MM.1S (cell line): ENCODE results near the gene FFAR2.

Experiments used
- DNase-seq: peaks from one replicate; pipeline ENCODE4 v3.0.0-alpha.2; 2015
- H2AFZ ChIP-seq: fragments of 300-600 bp; sonication (generic); 2 replicates; pipeline ENCODE4 v1.6.0; 2016; ENCODE audit warnings: antibody characterized with exemption, low read length
- H3F3A ChIP-seq: fragments of 300-600 bp; sonication (generic); 2 replicates; pipeline ENCODE4 v1.6.1; 2016; ENCODE audit warnings: mild to moderate bottlenecking, antibody characterized with exemption, low read length, moderate library complexity, mixed read lengths; ENCODE audit not compliant: insufficient read depth
- H3K27ac ChIP-seq: fragments of 300-600 bp; sonication (generic); 2 replicates; pipeline ENCODE4 v1.5.1; 2016; ENCODE audit warnings: mild to moderate bottlenecking, low read length
- H3K27me3 ChIP-seq: fragments of 300-600 bp; sonication (generic); replicated peaks from 2 replicates; pipeline ENCODE4 v1.6.0; 2016; ENCODE audit warnings: low read length; ENCODE audit not compliant: insufficient read depth
- H3K36me3 ChIP-seq: fragments of 300-600 bp; sonication (generic); replicated peaks from 2 replicates; pipeline ENCODE4 v1.6.1; 2016; ENCODE audit warnings: mild to moderate bottlenecking, low read length, mixed read lengths; ENCODE audit not compliant: insufficient read depth
- H3K4me1 ChIP-seq: fragments of 300-600 bp; sonication (generic); 2 replicates; pipeline ENCODE4 v1.6.1; 2016; ENCODE audit warnings: low read length, mixed read lengths
- H3K4me2 ChIP-seq: fragments of 300-600 bp; sonication (generic); 2 replicates; pipeline ENCODE4 v1.6.0; 2016; ENCODE audit warnings: low read depth, low read length
- H3K4me3 ChIP-seq: fragments of 300-600 bp; sonication (generic); 2 replicates; pipeline ENCODE4 v1.5.1; 2016; ENCODE audit warnings: low read length, mixed read lengths
- H3K79me2 ChIP-seq: fragments of 300-600 bp; sonication (generic); 2 replicates; pipeline ENCODE4 v1.6.1; 2016; ENCODE audit warnings: mixed run types, low read length, mixed read lengths
- H3K9ac ChIP-seq: fragments of 300-600 bp; sonication (generic); 2 replicates; pipeline ENCODE4 v1.6.1; 2016; ENCODE audit warnings: low read length, mixed read lengths
- H3K9me2 ChIP-seq: fragments of 300-600 bp; sonication (generic); replicated peaks from 2 replicates; pipeline ENCODE4 v1.6.1; 2016; ENCODE audit warnings: mild to moderate bottlenecking, low read length, mixed read lengths; ENCODE audit not compliant: insufficient read depth
- H3K9me3 ChIP-seq: fragments of 300-600 bp; sonication (generic); replicated peaks from 2 replicates; pipeline ENCODE4 v1.6.1; 2016; ENCODE audit warnings: mild to moderate bottlenecking, low read length, mixed read lengths; ENCODE audit not compliant: insufficient read depth
- H4K20me1 ChIP-seq: fragments of 300-600 bp; sonication (generic); 2 replicates; pipeline ENCODE4 v1.6.1; 2016; ENCODE audit warnings: mild to moderate bottlenecking, low read length, moderate library complexity, mixed read lengths; ENCODE audit not compliant: insufficient read depth
- EZH2 ChIP-seq: fragments of 300-600 bp; sonication (generic); optimal IDR thresholded peaks from 2 replicates; pipeline ENCODE3; 2017; ENCODE audit warnings: low read depth, mild to moderate bottlenecking, antibody characterized with exemption, low read length, mixed read lengths
- EZH2phosphoT487 ChIP-seq: fragments of 300-600 bp; sonication (generic); IDR thresholded peaks from 2 replicates; pipeline ENCODE4 v1.6.1; 2018; ENCODE audit warnings: antibody characterized with exemption, low read length
- TF ChIP-seq, protein P1 (sequence below): fragments of 300-600 bp; sonication (generic); IDR thresholded peaks from 2 replicates; pipeline ENCODE4 v1.5.1; 2016; ENCODE audit warnings: antibody characterized with exemption, low read length, mixed read lengths

The FFAR2 gene

DNA sequence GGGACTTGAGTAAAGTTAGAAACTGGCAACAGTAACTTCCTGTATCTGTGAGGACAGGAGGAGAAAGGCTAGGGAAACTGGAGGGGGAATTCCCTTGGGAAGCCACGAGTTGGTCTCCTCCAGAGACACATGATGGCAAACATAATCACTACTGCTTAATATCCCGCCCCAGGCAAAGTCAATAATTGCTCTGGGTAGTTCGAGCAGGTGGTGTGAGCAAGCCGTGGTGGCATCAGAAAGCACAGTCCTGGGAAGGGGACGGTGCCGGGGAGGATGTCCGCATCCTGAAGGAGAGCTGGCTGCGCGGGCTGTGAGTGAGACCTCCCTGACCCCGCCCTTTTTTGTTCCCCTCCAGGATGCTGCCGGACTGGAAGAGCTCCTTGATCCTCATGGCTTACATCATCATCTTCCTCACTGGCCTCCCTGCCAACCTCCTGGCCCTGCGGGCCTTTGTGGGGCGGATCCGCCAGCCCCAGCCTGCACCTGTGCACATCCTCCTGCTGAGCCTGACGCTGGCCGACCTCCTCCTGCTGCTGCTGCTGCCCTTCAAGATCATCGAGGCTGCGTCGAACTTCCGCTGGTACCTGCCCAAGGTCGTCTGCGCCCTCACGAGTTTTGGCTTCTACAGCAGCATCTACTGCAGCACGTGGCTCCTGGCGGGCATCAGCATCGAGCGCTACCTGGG lies 1.4 kb downstream of the FFAR2 start:
- Histone ChIP-seq H3K79me2 (no peaks in the 10 kb centered on the region), H3K4me3 (no peak overlapping the region), H3F3A (peaks cover 10% of the 10 kb centered on the region), H3K9me2 (no peaks in the 10 kb centered on the region), H3K9ac (no peak overlapping the region), H2AFZ (no peak overlapping the region), H3K36me3 (no peaks in the 10 kb centered on the region), H4K20me1 (no peaks in the 10 kb centered on the region), H3K27me3 (peaks cover 54% of the 10 kb centered on the region), H3K4me2 (no peak overlapping the region), H3K9me3 (no peaks in the 10 kb centered on the region), H3K4me1 (peaks cover 27% of the 10 kb centered on the region), H3K27ac (no peak overlapping the region)
- no peak for DNase-seq
- TF ChIP-seq EZH2 (no peak), EZH2phosphoT487 (no peak)
- TF ChIP-seq, protein P1, sequence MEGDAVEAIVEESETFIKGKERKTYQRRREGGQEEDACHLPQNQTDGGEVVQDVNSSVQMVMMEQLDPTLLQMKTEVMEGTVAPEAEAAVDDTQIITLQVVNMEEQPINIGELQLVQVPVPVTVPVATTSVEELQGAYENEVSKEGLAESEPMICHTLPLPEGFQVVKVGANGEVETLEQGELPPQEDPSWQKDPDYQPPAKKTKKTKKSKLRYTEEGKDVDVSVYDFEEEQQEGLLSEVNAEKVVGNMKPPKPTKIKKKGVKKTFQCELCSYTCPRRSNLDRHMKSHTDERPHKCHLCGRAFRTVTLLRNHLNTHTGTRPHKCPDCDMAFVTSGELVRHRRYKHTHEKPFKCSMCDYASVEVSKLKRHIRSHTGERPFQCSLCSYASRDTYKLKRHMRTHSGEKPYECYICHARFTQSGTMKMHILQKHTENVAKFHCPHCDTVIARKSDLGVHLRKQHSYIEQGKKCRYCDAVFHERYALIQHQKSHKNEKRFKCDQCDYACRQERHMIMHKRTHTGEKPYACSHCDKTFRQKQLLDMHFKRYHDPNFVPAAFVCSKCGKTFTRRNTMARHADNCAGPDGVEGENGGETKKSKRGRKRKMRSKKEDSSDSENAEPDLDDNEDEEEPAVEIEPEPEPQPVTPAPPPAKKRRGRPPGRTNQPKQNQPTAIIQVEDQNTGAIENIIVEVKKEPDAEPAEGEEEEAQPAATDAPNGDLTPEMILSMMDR = no peak

DNA sequence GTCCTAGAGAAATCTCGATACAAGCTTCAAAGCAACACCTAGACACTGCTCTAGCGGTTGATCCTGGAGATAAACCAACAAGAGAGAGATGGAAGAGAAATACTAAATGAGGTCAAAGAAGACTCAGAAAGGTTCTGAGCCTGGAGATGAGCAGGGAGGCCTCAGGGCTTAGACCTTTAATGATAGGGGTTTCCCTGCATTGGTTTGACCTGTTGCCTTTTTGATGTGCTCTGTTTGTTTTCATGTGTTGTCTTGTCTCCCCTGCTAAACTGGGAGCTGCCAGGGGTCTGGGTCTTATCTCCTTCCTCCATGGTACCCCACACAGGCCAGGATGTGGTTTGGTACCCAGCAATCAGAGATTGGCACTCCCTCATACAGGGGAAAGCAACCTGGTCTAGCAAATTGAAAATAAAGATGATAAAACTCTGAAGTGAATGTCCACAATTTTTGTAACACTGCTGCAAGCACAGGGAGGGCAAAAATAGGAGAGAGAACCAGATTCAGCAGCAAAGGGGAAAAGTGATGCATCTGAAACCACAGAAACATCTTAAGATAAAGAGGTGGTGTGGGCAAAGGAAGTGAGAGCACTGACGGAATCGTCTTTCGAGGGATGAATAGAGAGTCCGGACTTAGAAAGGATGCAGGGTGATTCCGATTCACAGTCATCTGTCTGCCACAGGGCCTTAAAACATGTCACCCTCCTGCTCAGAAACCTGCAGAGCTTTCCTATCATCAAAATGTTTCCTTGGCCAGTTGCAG lies 3.5 kb downstream of the FFAR2 start:
- Histone ChIP-seq H3K9me3 (no peaks in the 10 kb centered on the region), H3K4me3 (no peak overlapping the region), H3F3A (peaks cover 10% of the 10 kb centered on the region), H3K4me2 (peak overlapping the region; percentile 46), H3K27me3 (peaks cover 36% of the 10 kb centered on the region), H3K27ac (peak overlapping the region; percentile 62; the same call in 1 of the 2 replicates), H3K36me3 (no peaks in the 10 kb centered on the region), H4K20me1 (no peaks in the 10 kb centered on the region), H3K9ac (no peak overlapping the region), H2AFZ (no peak overlapping the region), H3K9me2 (no peaks in the 10 kb centered on the region), H3K79me2 (no peaks in the 10 kb centered on the region), H3K4me1 (peaks cover 27% of the 10 kb centered on the region)
- TF ChIP-seq EZH2 = no peak
- TF ChIP-seq EZH2phosphoT487 = no peak
- TF ChIP-seq, protein P1 = no peak
- peak; percentile 71 for DNase-seq

DNA sequence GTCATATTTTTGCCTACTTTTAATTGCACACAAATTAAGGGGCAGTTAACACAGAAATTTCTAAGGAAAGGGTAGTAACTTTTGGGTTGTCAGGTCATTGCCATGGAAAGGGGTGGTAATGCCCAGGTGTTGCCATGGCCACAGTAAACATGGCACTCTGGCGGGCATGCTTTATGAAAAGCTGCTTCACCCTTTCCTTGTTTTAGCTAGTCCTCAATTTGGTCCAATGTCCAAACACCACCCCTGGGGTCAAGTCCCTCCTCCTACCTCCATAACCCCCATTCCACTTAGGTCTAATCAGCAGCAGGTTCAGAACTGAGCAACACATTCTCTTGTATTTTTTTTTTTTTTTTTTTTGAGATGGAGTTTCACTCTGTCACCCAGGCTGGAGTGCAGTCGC lies 6.6 kb downstream of the FFAR2 start:
- H3K4me3 ChIP-seq = no peak overlapping the region
- H2AFZ ChIP-seq = no peak overlapping the region
- no peak overlapping the region for H3K4me2 ChIP-seq
- no peak overlapping the region for H3K9ac ChIP-seq
- H3K79me2 ChIP-seq = no peaks in the 10 kb centered on the region
- no peaks in the 10 kb centered on the region for H3K36me3 ChIP-seq
- TF ChIP-seq, protein P1 = no peak
- no peak for TF ChIP-seq EZH2phosphoT487
- no peak for TF ChIP-seq EZH2
- H3K27ac ChIP-seq = no peak overlapping the region
- no peak for DNase-seq
- H3F3A ChIP-seq = peaks cover 20% of the 10 kb centered on the region
- no peaks in the 10 kb centered on the region for H4K20me1 ChIP-seq
- no peaks in the 10 kb centered on the region for H3K9me3 ChIP-seq
- no peaks in the 10 kb centered on the region for H3K9me2 ChIP-seq
- H3K27me3 ChIP-seq = peaks cover 11% of the 10 kb centered on the region
- H3K4me1 ChIP-seq = peaks cover 43% of the 10 kb centered on the region
